ENCODE data around the gene C17orf113. TPM values are rescaled to one million over a fixed set of nuclear protein-coding genes. Genes with fewer than 3 reads are reported as not detected.

C17orf113 gene
- total RNA-seq, 1 experiment from 2014 or later, result 2.3 TPM

- TF ChIP-seq, protein P1, sequence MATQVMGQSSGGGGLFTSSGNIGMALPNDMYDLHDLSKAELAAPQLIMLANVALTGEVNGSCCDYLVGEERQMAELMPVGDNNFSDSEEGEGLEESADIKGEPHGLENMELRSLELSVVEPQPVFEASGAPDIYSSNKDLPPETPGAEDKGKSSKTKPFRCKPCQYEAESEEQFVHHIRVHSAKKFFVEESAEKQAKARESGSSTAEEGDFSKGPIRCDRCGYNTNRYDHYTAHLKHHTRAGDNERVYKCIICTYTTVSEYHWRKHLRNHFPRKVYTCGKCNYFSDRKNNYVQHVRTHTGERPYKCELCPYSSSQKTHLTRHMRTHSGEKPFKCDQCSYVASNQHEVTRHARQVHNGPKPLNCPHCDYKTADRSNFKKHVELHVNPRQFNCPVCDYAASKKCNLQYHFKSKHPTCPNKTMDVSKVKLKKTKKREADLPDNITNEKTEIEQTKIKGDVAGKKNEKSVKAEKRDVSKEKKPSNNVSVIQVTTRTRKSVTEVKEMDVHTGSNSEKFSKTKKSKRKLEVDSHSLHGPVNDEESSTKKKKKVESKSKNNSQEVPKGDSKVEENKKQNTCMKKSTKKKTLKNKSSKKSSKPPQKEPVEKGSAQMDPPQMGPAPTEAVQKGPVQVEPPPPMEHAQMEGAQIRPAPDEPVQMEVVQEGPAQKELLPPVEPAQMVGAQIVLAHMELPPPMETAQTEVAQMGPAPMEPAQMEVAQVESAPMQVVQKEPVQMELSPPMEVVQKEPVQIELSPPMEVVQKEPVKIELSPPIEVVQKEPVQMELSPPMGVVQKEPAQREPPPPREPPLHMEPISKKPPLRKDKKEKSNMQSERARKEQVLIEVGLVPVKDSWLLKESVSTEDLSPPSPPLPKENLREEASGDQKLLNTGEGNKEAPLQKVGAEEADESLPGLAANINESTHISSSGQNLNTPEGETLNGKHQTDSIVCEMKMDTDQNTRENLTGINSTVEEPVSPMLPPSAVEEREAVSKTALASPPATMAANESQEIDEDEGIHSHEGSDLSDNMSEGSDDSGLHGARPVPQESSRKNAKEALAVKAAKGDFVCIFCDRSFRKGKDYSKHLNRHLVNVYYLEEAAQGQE (IDR thresholded peaks at IDR 0.05; ENCODE audit: low read depth), result no peak
- TF ChIP-seq ZFX (IDR thresholded peaks at IDR 0.05) (no peak), JUND (IDR thresholded peaks at IDR 0.05) (no peak), ZNF274 (IDR thresholded peaks at IDR 0.05; ENCODE audit: low read depth, low read length) (no peak), SRF (IDR thresholded peaks at IDR 0.05; ENCODE audit: low read depth) (no peak), ZBTB33 (IDR thresholded peaks at IDR 0.05; ENCODE audit: extremely low read depth, insufficient replicate concordance, low read length) (no peak)
Observed at GRCh38 chr17:42087736-42088705, 37.6 kb upstream of the C17orf113 start (continued).

Data from HCT116 (cell line).